ENCODE data around the gene SEPHS1. TPM values are rescaled to one million over a fixed set of nuclear protein-coding genes. Genes with fewer than 3 reads are reported as not detected.

Gene SEPHS1
- total and polyA plus RNA-seq, 12 donors, result 17.6 to 38.9 (median 29.5) TPM

GRCh38 chr10:13365243-13365642, 17.1 kb upstream of the SEPHS1 start:
- 67 to 69% methylated on average over 5 of the region's 5 CpGs for WGBS, 2 donors
- H3K4me1 ChIP-seq, result no peaks in the 10 kb centered on the region
- no peak for DNase-seq
- TF ChIP-seq CTCF (IDR thresholded peaks at IDR 0.05), result no peak
- peaks cover 0 to 3% (median 0%) of the 10 kb centered on the region in 7 donors for H3K27me3 ChIP-seq
- intact Hi-C loops (cut with DNase I), result loop anchor here in 1 of 10 donors (10.0 kb wide), 1 partner anchor 160 kb away; the partner anchor contains the start of gene BEND7
- ATAC-seq, result no peak
- H3K4me3 ChIP-seq, result no peak overlapping the region
- no peak overlapping the region for H3K27ac ChIP-seq
- no peaks in the 10 kb centered on the region for H3K36me3 ChIP-seq
- no peaks in the 10 kb centered on the region for H3K9me3 ChIP-seq

- no peaks in the 10 kb centered on the region for H3K36me3 ChIP-seq
- H3K27ac ChIP-seq, result no peak overlapping the region
- ATAC-seq, result no peak
- H3K4me3 ChIP-seq, result no peak overlapping the region
- TF ChIP-seq CTCF (IDR thresholded peaks at IDR 0.05), result no peak
- no peaks in the 10 kb centered on the region for H3K9me3 ChIP-seq
- WGBS, 2 donors, result 77 to 78% methylated on average over 7 of the region's 7 CpGs
- intact Hi-C loops (cut with DNase I), result loop anchor here in 1 of 10 donors (10.0 kb wide), 1 partner anchor 164 kb away; the partner anchor contains the start of gene BEND7
- no peak for DNase-seq
- peaks cover 0 to 5% (median 0%) of the 10 kb centered on the region in 7 donors for H3K27me3 ChIP-seq
- no peaks in the 10 kb centered on the region for H3K4me1 ChIP-seq
These were observed 12.5 kb upstream of the SEPHS1 start for GRCh38 chr10:13360587-13360986.

- H3K27me3 ChIP-seq, result peaks cover 0 to 42% (median 37%) of the 10 kb centered on the region in 7 donors
- H3K4me1 ChIP-seq, result no peaks in the 10 kb centered on the region
- intact Hi-C loops (cut with DNase I), result no loop called here
- H3K4me3 ChIP-seq, result no peak overlapping the region
- H3K36me3 ChIP-seq, result no peaks in the 10 kb centered on the region
- ATAC-seq, result no peak
- no peak overlapping the region for H3K27ac ChIP-seq
- DNase-seq, result no peak
- 58 to 65% methylated on average over 4 of the region's 4 CpGs for WGBS, 2 donors
- H3K9me3 ChIP-seq, result no peaks in the 10 kb centered on the region
- no peak for TF ChIP-seq CTCF (IDR thresholded peaks at IDR 0.05)
These were observed 8.3 kb upstream of the SEPHS1 start for GRCh38 chr10:13356392-13356791.

GRCh38 chr10:13354783-13355182, 6.7 kb upstream of the SEPHS1 start:
- Histone ChIP-seq H3K27me3 (peaks cover 0 to 47% (median 40%) of the 10 kb centered on the region in 7 donors), H3K36me3 (no peaks in the 10 kb centered on the region), H3K9me3 (no peaks in the 10 kb centered on the region), H3K4me1 (peaks cover 0 to 10% (median 6%) of the 10 kb centered on the region in 9 donors), H3K4me3 (no peak overlapping the region), H3K27ac (no peak overlapping the region)
- intact Hi-C loops (cut with DNase I), result no loop called here
- ATAC-seq (no peak), DNase-seq (no peak)
- WGBS, 2 donors, result 86 to 93% methylated on average over 7 of the region's 7 CpGs
- no peak for TF ChIP-seq CTCF (IDR thresholded peaks at IDR 0.05)
